Astrocyte (in vitro differentiated cells and primary cell): ENCODE results near the gene RASA2. TPM values are rescaled to one million over a fixed set of nuclear protein-coding genes. Genes with fewer than 3 reads are reported as not detected.

Source experiments
- DNase-seq: peaks from one replicate; pipeline ENCODE4 v3.0.0-alpha.2; 2010; ENCODE audit warnings: low read depth
- FAIRE-seq: peaks from 2 replicates; lab custom pipeline; 2011; peaks lifted over from hg19 to GRCh38; lab: Jason Lieb, UNC
- H2AFZ ChIP-seq: 2 replicates; pipeline ENCODE4 v1.6.0; 2012; ENCODE audit warnings: low read depth, low read length, inconsistent platforms
- H3K27ac ChIP-seq: 2 replicates; pipeline ENCODE4 v1.5.1; 2011; ENCODE audit warnings: low read depth, low read length, inconsistent platforms
- H3K27me3 ChIP-seq: 2 replicates; pipeline ENCODE4 v1.6.0; 2011; ENCODE audit warnings: low read length, inconsistent platforms; ENCODE audit not compliant: insufficient read depth
- H3K36me3 ChIP-seq: 2 replicates; pipeline ENCODE4 v1.5.1; 2011; ENCODE audit warnings: low read length, inconsistent platforms; ENCODE audit not compliant: insufficient read depth
- H3K4me1 ChIP-seq: 2 replicates; pipeline ENCODE4 v1.5.1; 2011; ENCODE audit warnings: low read length, inconsistent platforms; ENCODE audit not compliant: insufficient read depth
- H3K4me2 ChIP-seq: 2 replicates; pipeline ENCODE4 v1.6.0; 2012; ENCODE audit warnings: low read length, inconsistent platforms
- H3K4me3 ChIP-seq: 2 replicates; pipeline ENCODE4 v1.5.1; 2011; ENCODE audit warnings: low read depth, mild to moderate bottlenecking, low read length, inconsistent platforms; ENCODE audit not compliant: insufficient read depth
- H3K79me2 ChIP-seq: 2 replicates; pipeline ENCODE4 v1.6.0; 2012; ENCODE audit warnings: mild to moderate bottlenecking, low read length, inconsistent platforms; ENCODE audit not compliant: insufficient read depth
- H3K9ac ChIP-seq: 2 replicates; pipeline ENCODE4 v1.6.0; 2012; ENCODE audit warnings: mild to moderate bottlenecking, low read length, inconsistent platforms
- H3K9me3 ChIP-seq: 2 replicates; pipeline ENCODE4 v1.5.1; 2012; ENCODE audit warnings: low read depth, mild to moderate bottlenecking, low read length, inconsistent platforms; ENCODE audit not compliant: insufficient read depth
- H4K20me1 ChIP-seq: 2 replicates; pipeline ENCODE4 v1.6.0; 2012; ENCODE audit warnings: low read length, inconsistent platforms; ENCODE audit not compliant: insufficient read depth
- H3K27ac Mint-ChIP-seq: one replicate; pipeline ENCODE4 v1.8.0; 2021; ENCODE audit warnings: mild to moderate bottlenecking, mixed read lengths; ENCODE audit not compliant: unreplicated experiment
- H3K27me3 Mint-ChIP-seq: one replicate; pipeline ENCODE4 v1.8.0; 2021; ENCODE audit warnings: low read depth, mixed read lengths; ENCODE audit not compliant: unreplicated experiment
- H3K36me3 Mint-ChIP-seq: one replicate; pipeline ENCODE4 v1.8.0; 2021; ENCODE audit warnings: low read depth, mixed read lengths; ENCODE audit not compliant: unreplicated experiment
- H3K4me1 Mint-ChIP-seq: one replicate; pipeline ENCODE4 v1.8.0; 2021; ENCODE audit warnings: low read depth, mixed read lengths; ENCODE audit not compliant: unreplicated experiment
- H3K4me3 Mint-ChIP-seq: one replicate; pipeline ENCODE4 v1.8.0; 2021; ENCODE audit warnings: mild to moderate bottlenecking, moderate library complexity, mixed read lengths; ENCODE audit not compliant: unreplicated experiment
- H3K9me3 Mint-ChIP-seq: one replicate; pipeline ENCODE4 v1.8.0; 2021; ENCODE audit warnings: mild to moderate bottlenecking, mixed read lengths; ENCODE audit not compliant: unreplicated experiment
- EZH2 ChIP-seq: IDR thresholded peaks from 2 replicates; pipeline ENCODE4 v1.6.1; 2012; ENCODE audit warnings: mild to moderate bottlenecking, low read length, inconsistent platforms; ENCODE audit not compliant: insufficient read depth
- total RNA-seq: library from RNA; stranded (reverse); gene quantifications from 2 replicates; pipeline ENCODE4 v1.2.1, GENCODE V29; 2021
- TF ChIP-seq, protein P1 (sequence below): IDR thresholded peaks from 2 replicates; pipeline ENCODE4 v1.5.1; 2011; ENCODE audit warnings: low read depth, mild to moderate bottlenecking, inconsistent platforms, low read length, moderate library complexity; ENCODE audit not compliant: insufficient read depth

Gene RASA2
- total RNA-seq, 1 donor from 2014 or later: 19.0 TPM

DNA sequence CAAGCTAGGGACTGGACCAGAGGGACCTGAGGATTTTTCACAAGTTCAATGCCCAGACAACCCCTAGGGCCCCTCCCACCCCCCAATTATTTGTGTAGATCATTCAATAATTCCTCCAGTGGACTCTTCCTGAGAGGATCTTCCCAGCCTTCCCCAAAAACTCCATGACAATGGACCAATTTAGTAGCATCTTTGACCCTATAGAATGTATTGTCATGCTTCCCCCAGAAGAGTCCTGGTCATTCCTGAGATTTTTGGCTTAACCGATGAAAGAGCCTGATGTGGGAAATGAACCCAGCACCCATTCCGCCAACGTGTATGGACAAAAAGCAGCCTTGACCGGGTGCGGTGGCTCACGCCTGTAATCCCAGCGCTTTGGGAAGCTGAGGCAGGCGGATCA is 132.1 kb downstream of the RASA2 start:
- no peak overlapping the region for H3K27ac ChIP-seq
- no peak overlapping the region for H3K27ac Mint-ChIP-seq
- no peak overlapping the region for H3K9ac ChIP-seq
- no peaks in the 10 kb centered on the region for H3K4me1 ChIP-seq
- H3K9me3 Mint-ChIP-seq: no peaks in the 10 kb centered on the region
- H3K36me3 Mint-ChIP-seq: peaks cover 6% of the 10 kb centered on the region
- H3K27me3 Mint-ChIP-seq: no peaks in the 10 kb centered on the region
- peaks cover 4% of the 10 kb centered on the region for H3K36me3 ChIP-seq
- no peaks in the 10 kb centered on the region for H4K20me1 ChIP-seq
- no peak for TF ChIP-seq EZH2
- TF ChIP-seq, protein P1, sequence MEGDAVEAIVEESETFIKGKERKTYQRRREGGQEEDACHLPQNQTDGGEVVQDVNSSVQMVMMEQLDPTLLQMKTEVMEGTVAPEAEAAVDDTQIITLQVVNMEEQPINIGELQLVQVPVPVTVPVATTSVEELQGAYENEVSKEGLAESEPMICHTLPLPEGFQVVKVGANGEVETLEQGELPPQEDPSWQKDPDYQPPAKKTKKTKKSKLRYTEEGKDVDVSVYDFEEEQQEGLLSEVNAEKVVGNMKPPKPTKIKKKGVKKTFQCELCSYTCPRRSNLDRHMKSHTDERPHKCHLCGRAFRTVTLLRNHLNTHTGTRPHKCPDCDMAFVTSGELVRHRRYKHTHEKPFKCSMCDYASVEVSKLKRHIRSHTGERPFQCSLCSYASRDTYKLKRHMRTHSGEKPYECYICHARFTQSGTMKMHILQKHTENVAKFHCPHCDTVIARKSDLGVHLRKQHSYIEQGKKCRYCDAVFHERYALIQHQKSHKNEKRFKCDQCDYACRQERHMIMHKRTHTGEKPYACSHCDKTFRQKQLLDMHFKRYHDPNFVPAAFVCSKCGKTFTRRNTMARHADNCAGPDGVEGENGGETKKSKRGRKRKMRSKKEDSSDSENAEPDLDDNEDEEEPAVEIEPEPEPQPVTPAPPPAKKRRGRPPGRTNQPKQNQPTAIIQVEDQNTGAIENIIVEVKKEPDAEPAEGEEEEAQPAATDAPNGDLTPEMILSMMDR: no peak
- DNase-seq (no peak), FAIRE-seq (no peak)
- no peak overlapping the region for H3K4me3 Mint-ChIP-seq
- no peak overlapping the region for H3K4me3 ChIP-seq
- no peaks in the 10 kb centered on the region for H3K27me3 ChIP-seq
- H3K4me1 Mint-ChIP-seq: peaks cover 6% of the 10 kb centered on the region
- no peak overlapping the region for H3K4me2 ChIP-seq
- no peaks in the 10 kb centered on the region for H3K9me3 ChIP-seq
- H2AFZ ChIP-seq: no peak overlapping the region
- H3K79me2 ChIP-seq: no peaks in the 10 kb centered on the region

DNA sequence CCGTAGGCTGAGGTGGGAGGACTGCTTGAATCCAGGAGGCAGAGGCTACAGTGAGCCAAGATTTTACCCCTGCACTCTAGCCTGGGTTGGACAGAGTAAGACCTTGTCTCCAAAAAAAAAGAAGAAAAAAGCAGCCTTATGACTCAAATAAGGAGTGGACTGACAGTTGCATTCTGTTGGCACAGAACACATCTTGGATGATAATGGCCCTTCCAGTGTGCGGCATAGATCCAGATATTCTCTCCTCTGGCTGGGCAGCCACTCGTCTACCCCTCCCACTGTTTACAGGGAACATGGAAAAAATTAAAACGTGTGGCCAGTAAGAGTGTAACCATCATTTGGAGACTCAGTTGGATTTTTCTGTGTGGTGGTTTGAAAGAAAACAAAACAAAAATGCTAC is 132.6 kb downstream of the RASA2 start:
- Histone ChIP-seq H3K4me3 (no peak overlapping the region), H4K20me1 (no peaks in the 10 kb centered on the region), H3K4me1 (no peaks in the 10 kb centered on the region), H2AFZ (no peak overlapping the region), H3K9ac (no peak overlapping the region), H3K27ac (no peak overlapping the region), H3K79me2 (no peaks in the 10 kb centered on the region), H3K27me3 (no peaks in the 10 kb centered on the region), H3K9me3 (no peaks in the 10 kb centered on the region), H3K4me2 (no peak overlapping the region), H3K36me3 (peaks cover 4% of the 10 kb centered on the region)
- TF ChIP-seq, protein P1: no peak
- TF ChIP-seq EZH2: no peak
- FAIRE-seq (no peak), DNase-seq (no peak)
- H3K4me3 Mint-ChIP-seq: peak overlapping the region; percentile 8
- peaks cover 6% of the 10 kb centered on the region for H3K4me1 Mint-ChIP-seq
- no peaks in the 10 kb centered on the region for H3K27me3 Mint-ChIP-seq
- H3K27ac Mint-ChIP-seq: no peak overlapping the region
- H3K9me3 Mint-ChIP-seq: no peaks in the 10 kb centered on the region
- H3K36me3 Mint-ChIP-seq: peaks cover 6% of the 10 kb centered on the region

DNA sequence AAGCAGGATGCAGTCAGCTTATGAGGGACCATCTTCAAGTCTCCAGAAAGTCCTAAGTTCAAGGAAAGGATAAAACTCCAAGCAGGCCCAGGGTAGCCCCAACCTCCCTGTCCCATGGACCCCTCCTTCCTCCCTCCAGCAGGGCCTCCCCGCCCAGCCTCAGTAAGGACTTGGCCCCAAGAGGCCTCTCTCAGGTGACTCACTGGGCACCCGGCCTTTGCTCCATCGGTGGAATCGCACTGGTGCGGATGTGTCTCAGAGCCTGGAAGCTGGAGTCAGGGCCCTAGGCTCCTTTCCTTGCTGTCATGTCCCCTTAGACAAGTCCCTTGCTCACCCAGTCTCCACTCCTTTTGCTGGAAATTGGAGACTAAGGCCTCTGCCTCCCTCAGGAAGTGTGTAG is 136.9 kb downstream of the RASA2 start:
- no peaks in the 10 kb centered on the region for H3K27me3 Mint-ChIP-seq
- Histone ChIP-seq H2AFZ (no peak overlapping the region), H4K20me1 (no peaks in the 10 kb centered on the region), H3K27me3 (no peaks in the 10 kb centered on the region), H3K4me2 (no peak overlapping the region), H3K9ac (no peak overlapping the region), H3K27ac (no peak overlapping the region), H3K4me1 (no peaks in the 10 kb centered on the region), H3K4me3 (no peak overlapping the region), H3K36me3 (no peaks in the 10 kb centered on the region), H3K9me3 (no peaks in the 10 kb centered on the region), H3K79me2 (no peaks in the 10 kb centered on the region)
- H3K4me3 Mint-ChIP-seq: no peak overlapping the region
- H3K4me1 Mint-ChIP-seq: peaks cover 9% of the 10 kb centered on the region
- FAIRE-seq (no peak), DNase-seq (no peak)
- no peak overlapping the region for H3K27ac Mint-ChIP-seq
- TF ChIP-seq EZH2: no peak
- TF ChIP-seq, protein P1: no peak
- H3K36me3 Mint-ChIP-seq: peaks cover 2% of the 10 kb centered on the region
- peaks cover 2% of the 10 kb centered on the region for H3K9me3 Mint-ChIP-seq
